CD14-positive monocyte (primary cell): ENCODE data around the gene SUCLG2. TPM values are rescaled to one million over a fixed set of nuclear protein-coding genes. Genes with fewer than 3 reads are reported as not detected.

Experiments used
- DNase-seq, 3 donors: peaks; one replicate each; pipeline ENCODE4 v3.0.0-alpha.2; 2011 to 2022
- H2AFZ ChIP-seq: 2 replicates; pipeline ENCODE4 v1.6.0; 2012; ENCODE audit warnings: mild to moderate bottlenecking, low read depth, low read length, inconsistent platforms; ENCODE audit not compliant: insufficient read depth, poor library complexity, severe bottlenecking
- H3K27ac ChIP-seq, 2 donors: 1 replicate in 1 of 2; 2 replicates in 1 of 2; pipeline ENCODE4 v1.5.1; 2012 to 2013; ENCODE audit warnings: low read length in 2 of 2, control low read depth in 1 of 2, inconsistent platforms in 1 of 2, low read depth in 1 of 2, mild to moderate bottlenecking in 1 of 2
- H3K27me3 ChIP-seq, 2 donors: one replicate each; pipeline versions ENCODE4 v1.6.0 to v1.6.1; 2011 to 2013; ENCODE audit warnings: low read length in 2 of 2; ENCODE audit not compliant: control insufficient read depth in 2 of 2, insufficient read depth in 2 of 2
- H3K36me3 ChIP-seq, 2 donors: replicated peaks in 1 of 2; 1 replicate in 1 of 2; 2 replicates in 1 of 2; pipeline versions ENCODE4 v1.5.1 to v1.6.1; 2012 to 2013; ENCODE audit warnings: low read length in 2 of 2, control low read depth in 1 of 2, inconsistent platforms in 1 of 2, mild to moderate bottlenecking in 1 of 2; ENCODE audit not compliant: insufficient read depth in 2 of 2, control insufficient read depth in 1 of 2
- H3K4me1 ChIP-seq, 2 donors: 1 replicate in 1 of 2; 2 replicates in 1 of 2; pipeline versions ENCODE4 v1.5.1 to v1.6.1; 2012 to 2013; ENCODE audit warnings: low read length in 2 of 2, control low read depth in 1 of 2, inconsistent platforms in 1 of 2, mild to moderate bottlenecking in 1 of 2, moderate library complexity in 1 of 2; ENCODE audit not compliant: insufficient read depth in 2 of 2, control insufficient read depth in 1 of 2
- H3K4me2 ChIP-seq: replicated peaks from 2 replicates; pipeline ENCODE3; 2012; ENCODE audit warnings: low read length, moderate library complexity, mild to moderate bottlenecking; ENCODE audit not compliant: poor library complexity, severe bottlenecking; ENCODE audit errors: extremely low read depth
- H3K4me3 ChIP-seq, 3 experiments: fragments of 200-600 bp in 1 of 3; sonication (generic) in 1 of 3; replicated peaks in 1 of 3; 1 replicate in 2 of 3; 2 replicates in 1 of 3; pipeline ENCODE4 v1.5.1; 2011 to 2013; ENCODE audit warnings: low read length in 3 of 3, mild to moderate bottlenecking in 3 of 3, control low read depth in 2 of 3, low read depth in 2 of 3, inconsistent platforms in 1 of 3, moderate library complexity in 1 of 3
- H3K79me2 ChIP-seq: 2 replicates; pipeline ENCODE4 v1.6.0; 2012; ENCODE audit warnings: mild to moderate bottlenecking, control low read depth, inconsistent platforms, low read length, moderate library complexity; ENCODE audit not compliant: insufficient read depth
- H3K9ac ChIP-seq: 2 replicates; pipeline ENCODE4 v1.6.0; 2017; ENCODE audit warnings: low read length, mild to moderate bottlenecking; ENCODE audit not compliant: insufficient read depth, poor library complexity, severe bottlenecking
- H3K9me3 ChIP-seq, 2 donors: replicated peaks in 1 of 2; 1 replicate in 1 of 2; 2 replicates in 1 of 2; pipeline versions ENCODE4 v1.5.1 to v1.6.1; 2012 to 2013; ENCODE audit warnings: low read length in 2 of 2, control low read depth in 1 of 2; ENCODE audit not compliant: control insufficient read depth in 1 of 2, insufficient read depth in 1 of 2
- H4K20me1 ChIP-seq: 2 replicates; pipeline ENCODE4 v1.6.0; 2012; ENCODE audit warnings: mild to moderate bottlenecking, low read length, control low read depth, moderate library complexity; ENCODE audit not compliant: insufficient read depth
- H3K27ac Mint-ChIP-seq, 7 donors: one replicate each; pipeline ENCODE4 v1.8.0; 2020; ENCODE audit warnings: mild to moderate bottlenecking in 7 of 7, mixed read lengths in 7 of 7, moderate library complexity in 6 of 7, inconsistent platforms in 2 of 7
- H3K27me3 Mint-ChIP-seq, 3 donors: one replicate each; pipeline ENCODE4 v1.8.0; 2021 to 2022; ENCODE audit warnings: low read depth in 3 of 3, mild to moderate bottlenecking in 3 of 3, mixed read lengths in 3 of 3, moderate library complexity in 3 of 3, inconsistent platforms in 1 of 3
- H3K36me3 Mint-ChIP-seq, 2 donors: one replicate each; pipeline ENCODE4 v1.8.0; 2020; ENCODE audit warnings: mixed read lengths in 2 of 2, inconsistent platforms in 1 of 2, mild to moderate bottlenecking in 1 of 2
- H3K4me1 Mint-ChIP-seq: one replicate; pipeline ENCODE4 v1.8.0; 2020; ENCODE audit warnings: mild to moderate bottlenecking, mixed read lengths
- H3K4me3 Mint-ChIP-seq, 2 donors: one replicate each; pipeline ENCODE4 v1.8.0; 2020; ENCODE audit warnings: mild to moderate bottlenecking in 2 of 2, mixed read lengths in 2 of 2, moderate library complexity in 1 of 2
- H3K9me3 Mint-ChIP-seq, 7 donors: one replicate each; pipeline ENCODE4 v1.8.0; 2020 to 2022; ENCODE audit warnings: mixed read lengths in 7 of 7, mild to moderate bottlenecking in 6 of 7, moderate library complexity in 6 of 7, inconsistent platforms in 2 of 7
- CTCF ChIP-seq: fragments of 200-600 bp; IDR thresholded peaks from one replicate; pipeline ENCODE4 v1.8.0; 2022; ENCODE audit warnings: antibody characterized with exemption, mild to moderate bottlenecking
- WGBS: methylation state at CpG from one replicate; pipeline ENCODE4 v1.1.5; 2013; ENCODE audit warnings: missing lambda C conversion rate; ENCODE audit not compliant: insufficient coverage; 5-methylcytosine and 5-hydroxymethylcytosine counted together
- intact Hi-C, 2 donors: fragments of 100-400 bp; cut with micrococcal nuclease; formaldehyde crosslinking; loops; one replicate each; pipeline versions ENCODE4 v1.15.0 to v1.15.1; 2023
- polyA plus RNA-seq, 3 donors: library from polyadenylated mRNA; depleted of rRNA in 1 of 3; unstranded in 2 of 3; stranded (reverse) in 1 of 3; fragments of 300-500 nt in 2 of 3; fragments of >200 nt in 1 of 3; fragmentation: Illumina TruSeq in 2 of 3; gene quantifications; 1 replicate in 2 of 3; 2 replicates in 1 of 3; pipeline ENCODE4 v1.2.3, GENCODE V29; 2012 to 2021

The SUCLG2 gene
- polyA plus RNA-seq, 3 donors: 10.8 to 37.5 (median 32.9) TPM

GRCh38 chr3:67463656-67464055 lies 190.8 kb downstream of the SUCLG2 start:
- H3K27me3 Mint-ChIP-seq: peaks cover 0 to 3% (median 3%) of the 10 kb centered on the region in 3 donors
- no peaks in the 10 kb centered on the region for H3K4me1 Mint-ChIP-seq
- no peak overlapping the region for H3K4me3 Mint-ChIP-seq
- intact Hi-C loops: no loop called here
- H4K20me1 ChIP-seq: no peaks in the 10 kb centered on the region
- peaks cover 6 to 13% of the 10 kb centered on the region in 2 donors for H3K36me3 Mint-ChIP-seq
- H3K4me2 ChIP-seq: no peak overlapping the region
- no peaks in the 10 kb centered on the region for H3K4me1 ChIP-seq
- H3K4me3 ChIP-seq: no peak overlapping the region
- peaks cover 0 to 10% (median 0%) of the 10 kb centered on the region in 7 donors for H3K9me3 Mint-ChIP-seq
- TF ChIP-seq CTCF: no peak
- no peaks in the 10 kb centered on the region for H3K36me3 ChIP-seq
- H3K27me3 ChIP-seq: no peaks in the 10 kb centered on the region
- H3K9ac ChIP-seq: no peak overlapping the region
- no peaks in the 10 kb centered on the region for H3K9me3 ChIP-seq
- H3K27ac Mint-ChIP-seq: no peak overlapping the region
- WGBS: no CpG with 5 or more reads among the region's 2 CpGs
- H3K27ac ChIP-seq: no peak overlapping the region
- H2AFZ ChIP-seq: no peak overlapping the region
- DNase-seq: no peak
- no peaks in the 10 kb centered on the region for H3K79me2 ChIP-seq

GRCh38 chr3:67462187-67462586 lies 192.2 kb downstream of the SUCLG2 start:
- Histone ChIP-seq H3K4me1 (no peaks in the 10 kb centered on the region), H2AFZ (no peak overlapping the region), H3K4me3 (no peak overlapping the region), H3K27ac (no peak overlapping the region), H3K9ac (no peak overlapping the region), H3K79me2 (no peaks in the 10 kb centered on the region), H3K36me3 (no peaks in the 10 kb centered on the region), H3K27me3 (no peaks in the 10 kb centered on the region), H3K4me2 (no peak overlapping the region), H3K9me3 (no peaks in the 10 kb centered on the region), H4K20me1 (no peaks in the 10 kb centered on the region)
- TF ChIP-seq CTCF: no peak
- H3K4me3 Mint-ChIP-seq: no peak overlapping the region
- intact Hi-C loops: no loop called here
- DNase-seq: no peak
- peaks cover 5 to 6% of the 10 kb centered on the region in 2 donors for H3K36me3 Mint-ChIP-seq
- H3K27me3 Mint-ChIP-seq: peaks cover 0 to 3% (median 1%) of the 10 kb centered on the region in 3 donors
- WGBS: 100% methylated on average over 2 of the region's 5 CpGs
- H3K4me1 Mint-ChIP-seq: no peaks in the 10 kb centered on the region
- no peak overlapping the region for H3K27ac Mint-ChIP-seq
- H3K9me3 Mint-ChIP-seq: peaks cover 0 to 10% (median 0%) of the 10 kb centered on the region in 7 donors
